ENCODE results near the gene KANK3. TPM values are rescaled to one million over a fixed set of nuclear protein-coding genes. Genes with fewer than 3 reads are reported as not detected.

The KANK3 gene
- total and polyA plus RNA-seq, 9 donors, result 9.4 to 18.9 (median 12.4) TPM

GRCh38 chr19:8371011-8371804 is 28.1 kb upstream of the KANK3 start:
- Histone ChIP-seq H3K27ac (ENCODE audit: low read length) (no peak overlapping the region), H3K4me3 (ENCODE audit: low read length) (no peak overlapping the region), H3K27me3 (ENCODE audit: control insufficient read depth, insufficient read depth, low read length) (peaks cover 9% of the 10 kb centered on the region), H3K36me3 (ENCODE audit: control insufficient read depth, insufficient read depth, low read length) (peaks cover 4% of the 10 kb centered on the region), H3K4me1 (ENCODE audit: control insufficient read depth, insufficient read depth, low read length) (peaks cover 38% of the 10 kb centered on the region), H3K9me3 (replicated peaks; ENCODE audit: control insufficient read depth, low read depth, low read length) (no peaks in the 10 kb centered on the region)
- 80% methylated on average over 25 of the region's 28 CpGs for WGBS (ENCODE audit: insufficient coverage)
- no peak for DNase-seq

GRCh38 chr19:8370176-8371010 is 27.3 kb upstream of the KANK3 start:
- H3K27ac ChIP-seq (ENCODE audit: low read length), result no peak overlapping the region
- peaks cover 4% of the 10 kb centered on the region for H3K36me3 ChIP-seq (ENCODE audit: control insufficient read depth, insufficient read depth, low read length)
- DNase-seq, result peak; percentile 61
- no peaks in the 10 kb centered on the region for H3K9me3 ChIP-seq (replicated peaks; ENCODE audit: control insufficient read depth, low read depth, low read length)
- no peak overlapping the region for H3K4me3 ChIP-seq (ENCODE audit: low read length)
- H3K27me3 ChIP-seq (ENCODE audit: control insufficient read depth, insufficient read depth, low read length), result peaks cover 17% of the 10 kb centered on the region
- peaks cover 39% of the 10 kb centered on the region for H3K4me1 ChIP-seq (ENCODE audit: control insufficient read depth, insufficient read depth, low read length)
- WGBS (ENCODE audit: insufficient coverage), result 62% methylated on average over 5 of the region's 19 CpGs

- peaks cover 57% of the 10 kb centered on the region for H3K4me1 ChIP-seq (ENCODE audit: control insufficient read depth, insufficient read depth, low read length)
- 20% methylated on average over 17 of the region's 23 CpGs for WGBS (ENCODE audit: insufficient coverage)
- peak overlapping the region; percentile 81 for H3K27ac ChIP-seq (ENCODE audit: low read length)
- DNase-seq, result peak; percentile 94
- no peaks in the 10 kb centered on the region for H3K9me3 ChIP-seq (replicated peaks; ENCODE audit: control insufficient read depth, low read depth, low read length)
- no peaks in the 10 kb centered on the region for H3K36me3 ChIP-seq (ENCODE audit: control insufficient read depth, insufficient read depth, low read length)
- H3K27me3 ChIP-seq (ENCODE audit: control insufficient read depth, insufficient read depth, low read length), result peaks cover 42% of the 10 kb centered on the region
- H3K4me3 ChIP-seq (ENCODE audit: low read length), result peak overlapping the region; percentile 13
These were observed 24.4 kb upstream of the KANK3 start for GRCh38 chr19:8367327-8368001.

GRCh38 chr19:8366961-8367326 is 23.9 kb upstream of the KANK3 start:
- Histone ChIP-seq H3K4me1 (ENCODE audit: control insufficient read depth, insufficient read depth, low read length) (peaks cover 62% of the 10 kb centered on the region), H3K27ac (ENCODE audit: low read length) (peak overlapping the region; percentile 81), H3K4me3 (ENCODE audit: low read length) (no peak overlapping the region), H3K36me3 (ENCODE audit: control insufficient read depth, insufficient read depth, low read length) (no peaks in the 10 kb centered on the region), H3K27me3 (ENCODE audit: control insufficient read depth, insufficient read depth, low read length) (peaks cover 42% of the 10 kb centered on the region), H3K9me3 (replicated peaks; ENCODE audit: control insufficient read depth, low read depth, low read length) (no peaks in the 10 kb centered on the region)
- peak; percentile 63 for DNase-seq
- WGBS (ENCODE audit: insufficient coverage), result 8% methylated on average over 8 of the region's 13 CpGs

- H3K4me3 ChIP-seq (ENCODE audit: low read length), result no peak overlapping the region
- H3K36me3 ChIP-seq (ENCODE audit: control insufficient read depth, insufficient read depth, low read length), result no peaks in the 10 kb centered on the region
- DNase-seq, result no peak
- peaks cover 66% of the 10 kb centered on the region for H3K4me1 ChIP-seq (ENCODE audit: control insufficient read depth, insufficient read depth, low read length)
- H3K27me3 ChIP-seq (ENCODE audit: control insufficient read depth, insufficient read depth, low read length), result peaks cover 42% of the 10 kb centered on the region
- H3K9me3 ChIP-seq (replicated peaks; ENCODE audit: control insufficient read depth, low read depth, low read length), result no peaks in the 10 kb centered on the region
- no peak overlapping the region for H3K27ac ChIP-seq (ENCODE audit: low read length)
- 94% methylated on average over 9 of the region's 11 CpGs for WGBS (ENCODE audit: insufficient coverage)
These were observed 23.1 kb upstream of the KANK3 start for GRCh38 chr19:8366121-8366581.

GRCh38 chr19:8363803-8364771 is 21.0 kb upstream of the KANK3 start, which contains the start of gene ANGPTL4:
Gene ANGPTL4, plus strand, starts transcription at chr19:8364155. Its CDS starts 167 bp downstream, at chr19:8364322.
- Histone ChIP-seq H3K4me1 (ENCODE audit: control insufficient read depth, insufficient read depth, low read length) (peaks cover 55% of the 10 kb centered on the region), H3K36me3 (ENCODE audit: control insufficient read depth, insufficient read depth, low read length) (no peaks in the 10 kb centered on the region), H3K9me3 (replicated peaks; ENCODE audit: control insufficient read depth, low read depth, low read length) (no peaks in the 10 kb centered on the region), H3K27ac (ENCODE audit: low read length) (peak within 1 kb of the TSS; percentile 51), H3K4me3 (ENCODE audit: low read length) (peak within 1 kb of the TSS; percentile 47), H3K27me3 (ENCODE audit: control insufficient read depth, insufficient read depth, low read length) (peaks cover 42% of the 10 kb centered on the region)
- under 1% methylated on average over 74 of the region's 81 CpGs for WGBS (ENCODE audit: insufficient coverage)
- peak; percentile 85 for DNase-seq

- no peak overlapping the region for H3K4me3 ChIP-seq (ENCODE audit: low read length)
- peak; percentile 96 for DNase-seq
- peak overlapping the region; percentile 62 for H3K27ac ChIP-seq (ENCODE audit: low read length)
- no peaks in the 10 kb centered on the region for H3K36me3 ChIP-seq (ENCODE audit: control insufficient read depth, insufficient read depth, low read length)
- peaks cover 37% of the 10 kb centered on the region for H3K27me3 ChIP-seq (ENCODE audit: control insufficient read depth, insufficient read depth, low read length)
- peaks cover 38% of the 10 kb centered on the region for H3K4me1 ChIP-seq (ENCODE audit: control insufficient read depth, insufficient read depth, low read length)
- no peaks in the 10 kb centered on the region for H3K9me3 ChIP-seq (replicated peaks; ENCODE audit: control insufficient read depth, low read depth, low read length)
- 52% methylated on average over 7 of the region's 12 CpGs for WGBS (ENCODE audit: insufficient coverage)
These were observed 19.1 kb upstream of the KANK3 start for GRCh38 chr19:8361921-8362793.

GRCh38 chr19:8360196-8360595 is 17.1 kb upstream of the KANK3 start:
- no peak for DNase-seq
- Histone ChIP-seq H3K27me3 (ENCODE audit: control insufficient read depth, insufficient read depth, low read length) (peaks cover 23% of the 10 kb centered on the region), H3K9me3 (replicated peaks; ENCODE audit: control insufficient read depth, low read depth, low read length) (no peaks in the 10 kb centered on the region), H3K4me3 (ENCODE audit: low read length) (no peak overlapping the region), H3K36me3 (ENCODE audit: control insufficient read depth, insufficient read depth, low read length) (no peaks in the 10 kb centered on the region), H3K4me1 (ENCODE audit: control insufficient read depth, insufficient read depth, low read length) (peaks cover 29% of the 10 kb centered on the region), H3K27ac (ENCODE audit: low read length) (no peak overlapping the region)
- 94% methylated on average over 5 of the region's 8 CpGs for WGBS (ENCODE audit: insufficient coverage)

All from muscle of leg (tissue), 11 donors.